GM10266 (cell line): Measurements from ENCODE around the gene NR1I3.

ENCODE experiments used
- DNase-seq: peaks from one replicate; pipeline ENCODE4 v3.0.0; 2012; ENCODE audit errors: extremely low spot score
- CTCF ChIP-seq: IDR thresholded peaks from 2 replicates; pipeline ENCODE4 v1.5.1; 2012; ENCODE audit warnings: mild to moderate bottlenecking, low read depth; ENCODE audit not compliant: control insufficient read depth, insufficient read depth; ENCODE audit errors: missing control alignments

Gene NR1I3

GRCh38 chr1:161223805-161224694, 14.0 kb downstream of the NR1I3 start:
- no peak for DNase-seq
- no peak for TF ChIP-seq CTCF

- no peak for DNase-seq
- TF ChIP-seq CTCF, result no peak
These were observed 15.6 kb downstream of the NR1I3 start for GRCh38 chr1:161222175-161223019.

GRCh38 chr1:161220002-161220401, 18.0 kb downstream of the NR1I3 start:
- no peak for TF ChIP-seq CTCF
- DNase-seq, result no peak

- DNase-seq, result no peak
- TF ChIP-seq CTCF, result no peak
These were observed 18.7 kb downstream of the NR1I3 start for GRCh38 chr1:161219078-161219892.

GRCh38 chr1:161218301-161219077, 19.5 kb downstream of the NR1I3 start:
- no peak for TF ChIP-seq CTCF
- DNase-seq, result no peak

GRCh38 chr1:161217831-161218230, 20.2 kb downstream of the NR1I3 start:
- no peak for TF ChIP-seq CTCF
- no peak for DNase-seq
